HG03378 (cell line): ENCODE data around the gene PAX9.

Source experiments
- ATAC-seq: cut with Tn5 transposase; IDR thresholded peaks from one replicate; pipeline ENCODE4 v1.9.1; 2021; ENCODE audit warnings: mild to moderate bottlenecking, moderate library complexity; ENCODE audit not compliant: unreplicated experiment

Gene PAX9

GRCh38 chr14:36661506-36662257 is at the start of gene PAX9:
Gene PAX9, plus strand, starts transcription at chr14:36661860. Its CDS starts 230 bp downstream, at chr14:36662090.
- ATAC-seq, result peak; percentile 75

- no peak for ATAC-seq
Measured at GRCh38 chr14:36617824-36618223, 43.8 kb upstream of the PAX9 start.

GRCh38 chr14:36618641-36619040 is 43.0 kb upstream of the PAX9 start:
- no peak for ATAC-seq

- no peak for ATAC-seq
Measured at GRCh38 chr14:36619131-36619530, 42.5 kb upstream of the PAX9 start.

GRCh38 chr14:36619853-36620252 is 41.8 kb upstream of the PAX9 start:
- ATAC-seq, result no peak

GRCh38 chr14:36625014-36625413 is 36.6 kb upstream of the PAX9 start:
- ATAC-seq, result no peak

GRCh38 chr14:36625436-36625835 is 36.2 kb upstream of the PAX9 start:
- ATAC-seq, result no peak

- no peak for ATAC-seq
Measured at GRCh38 chr14:36626151-36626550, 35.5 kb upstream of the PAX9 start.

GRCh38 chr14:36627981-36628380 is 33.7 kb upstream of the PAX9 start:
- ATAC-seq, result no peak

GRCh38 chr14:36633580-36633979 is 28.1 kb upstream of the PAX9 start:
- no peak for ATAC-seq

- no peak for ATAC-seq
Measured at GRCh38 chr14:36646664-36647416, 14.8 kb upstream of the PAX9 start.

GRCh38 chr14:36647417-36647823 is 14.2 kb upstream of the PAX9 start:
- ATAC-seq, result no peak

- ATAC-seq, result no peak
Measured at GRCh38 chr14:36647824-36648753, 13.6 kb upstream of the PAX9 start.

GRCh38 chr14:36649872-36650650 is 11.6 kb upstream of the PAX9 start:
- ATAC-seq, result no peak

GRCh38 chr14:36652542-36653201 is 9.0 kb upstream of the PAX9 start:
- ATAC-seq, result no peak

- no peak for ATAC-seq
Measured at GRCh38 chr14:36653413-36653812, 8.2 kb upstream of the PAX9 start.

GRCh38 chr14:36653962-36654793 is 7.5 kb upstream of the PAX9 start:
- no peak for ATAC-seq

GRCh38 chr14:36654794-36655381 is 6.8 kb upstream of the PAX9 start:
- ATAC-seq, result no peak

GRCh38 chr14:36655571-36655962 is 6.1 kb upstream of the PAX9 start:
- ATAC-seq, result no peak
